ENCODE results near the gene WNT3A.

DNA sequence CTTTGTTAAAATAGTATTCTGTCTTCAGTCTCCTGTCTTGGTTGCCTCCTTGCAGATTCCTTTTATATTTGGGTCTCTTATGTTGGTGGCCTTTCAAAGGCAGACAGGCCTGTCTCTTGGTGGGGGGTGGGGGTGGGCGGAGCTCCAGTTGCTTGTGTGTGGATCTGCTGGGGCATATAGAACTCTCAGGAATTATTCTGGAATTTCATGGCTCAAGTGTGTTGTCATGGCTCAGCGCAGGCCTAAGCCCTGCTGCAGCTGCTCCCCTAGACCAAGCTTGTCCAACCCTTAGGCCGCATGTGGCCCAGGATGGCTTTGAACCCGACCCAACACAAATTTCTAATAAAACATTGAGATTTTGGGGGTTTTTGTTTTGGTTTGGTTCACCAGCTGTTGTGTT lies 88.4 kb downstream of the WNT3A start:
- TF ChIP-seq ARNTL (CRISPR knock-in tag; IDR thresholded peaks at IDR 0.05; ENCODE audit: borderline replicate concordance, low read depth) = no peak
- TF ChIP-seq ZFP30 (CRISPR knock-in tag; IDR thresholded peaks at IDR 0.05) = no peak
- no peak for TF ChIP-seq GLIS3 (CRISPR knock-in tag; IDR thresholded peaks at IDR 0.05)
- TF ChIP-seq TOX (CRISPR knock-in tag; IDR thresholded peaks at IDR 0.05; ENCODE audit: borderline replicate concordance) = no peak
- no peak for TF ChIP-seq ZNF70 (CRISPR knock-in tag; IDR thresholded peaks at IDR 0.05)
- TF ChIP-seq RARB (CRISPR knock-in tag; IDR thresholded peaks at IDR 0.05) = no peak
- no peak for TF ChIP-seq ZNF8 (CRISPR knock-in tag; IDR thresholded peaks at IDR 0.05)
- no peak for TF ChIP-seq OSR1 (CRISPR knock-in tag; IDR thresholded peaks at IDR 0.05)
- no peak for TF ChIP-seq ESRRG (CRISPR knock-in tag; IDR thresholded peaks at IDR 0.05)
- TF ChIP-seq, protein P1, sequence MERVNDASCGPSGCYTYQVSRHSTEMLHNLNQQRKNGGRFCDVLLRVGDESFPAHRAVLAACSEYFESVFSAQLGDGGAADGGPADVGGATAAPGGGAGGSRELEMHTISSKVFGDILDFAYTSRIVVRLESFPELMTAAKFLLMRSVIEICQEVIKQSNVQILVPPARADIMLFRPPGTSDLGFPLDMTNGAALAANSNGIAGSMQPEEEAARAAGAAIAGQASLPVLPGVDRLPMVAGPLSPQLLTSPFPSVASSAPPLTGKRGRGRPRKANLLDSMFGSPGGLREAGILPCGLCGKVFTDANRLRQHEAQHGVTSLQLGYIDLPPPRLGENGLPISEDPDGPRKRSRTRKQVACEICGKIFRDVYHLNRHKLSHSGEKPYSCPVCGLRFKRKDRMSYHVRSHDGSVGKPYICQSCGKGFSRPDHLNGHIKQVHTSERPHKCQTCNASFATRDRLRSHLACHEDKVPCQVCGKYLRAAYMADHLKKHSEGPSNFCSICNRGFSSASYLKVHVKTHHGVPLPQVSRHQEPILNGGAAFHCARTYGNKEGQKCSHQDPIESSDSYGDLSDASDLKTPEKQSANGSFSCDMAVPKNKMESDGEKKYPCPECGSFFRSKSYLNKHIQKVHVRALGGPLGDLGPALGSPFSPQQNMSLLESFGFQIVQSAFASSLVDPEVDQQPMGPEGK (CRISPR knock-in tag; IDR thresholded peaks at IDR 0.05; ENCODE audit: borderline replicate concordance) = no peak
- TF ChIP-seq ZFP3 (CRISPR knock-in tag; IDR thresholded peaks at IDR 0.05) = no peak
